Ascending aorta (tissue), 2 donors: Measurements from ENCODE around the gene CA12. TPM values are rescaled to one million over a fixed set of nuclear protein-coding genes. Genes with fewer than 3 reads are reported as not detected.
"Not testable (repeated sequence)": the region's sequence is repeated elsewhere in the genome, so short reads cannot be mapped to it uniquely, and the experiment has no call there.

Experiments
- DNase-seq, 2 donors: peaks; one replicate each; pipeline ENCODE4 v3.0.0-alpha.2; 2019; ENCODE audit warnings: low spot score in 2 of 2
- H3K27ac ChIP-seq, 2 donors: fragments of 200-600 bp; sonication (generic); one replicate each; pipeline ENCODE4 v1.5.1; 2016 to 2017; ENCODE audit warnings: mild to moderate bottlenecking in 1 of 2
- H3K27me3 ChIP-seq: fragments of 200-600 bp; sonication (generic); one replicate; pipeline ENCODE4 v1.5.1; 2017
- H3K36me3 ChIP-seq, 2 donors: fragments of 200-600 bp; sonication (generic); one replicate each; pipeline ENCODE4 v1.5.1; 2016
- H3K4me1 ChIP-seq, 2 donors: fragments of 200-600 bp; sonication (generic); one replicate each; pipeline ENCODE4 v1.5.1; 2016 to 2017; ENCODE audit warnings: mild to moderate bottlenecking in 1 of 2
- H3K4me3 ChIP-seq, 2 donors: fragments of 200-600 bp; sonication (generic); one replicate each; pipeline ENCODE4 v1.5.1; 2016 to 2017; ENCODE audit warnings: mild to moderate bottlenecking in 1 of 2
- H3K9me3 ChIP-seq, 2 donors: fragments of 200-600 bp; sonication (generic); one replicate each; pipeline ENCODE4 v1.5.1; 2016
- CTCF ChIP-seq, 3 experiments: fragments of 200-600 bp in 2 of 3; fragments of 450-650 bp in 1 of 3; sonication (generic) in 2 of 3; IDR thresholded peaks; one replicate each; pipeline ENCODE4 v1.5.1; 2016 to 2019; ENCODE audit warnings: antibody characterized with exemption in 3 of 3, mild to moderate bottlenecking in 1 of 3, moderate library complexity in 1 of 3
- intact Hi-C: fragments of 100-400 bp; cut with DNase I; formaldehyde crosslinking; loops from one replicate; pipeline ENCODE4 v1.15.1; 2023
- total RNA-seq: library from RNA; depleted of rRNA; stranded (reverse); fragments of >200 nt; gene quantifications from one replicate; pipeline ENCODE4 v1.1.0, GENCODE V29; 2016

CA12 gene
- total RNA-seq, 1 donor from 2014 or later = 10.7 TPM

GRCh38 chr15:63321462-63321861 lies 60.2 kb downstream of the CA12 start:
- Histone ChIP-seq H3K4me1 (no peaks in the 10 kb centered on the region), H3K36me3 (no peaks in the 10 kb centered on the region), H3K27ac (no peak overlapping the region), H3K27me3 (no peaks in the 10 kb centered on the region), H3K9me3 (no peaks in the 10 kb centered on the region), H3K4me3 (no peak overlapping the region)
- no peak for TF ChIP-seq CTCF (IDR thresholded peaks at IDR 0.05)
- DNase-seq = no peak
- intact Hi-C loops = no loop called here

- intact Hi-C loops, H3K4me1 ChIP-seq, H3K4me3 ChIP-seq, H3K9me3 ChIP-seq, H3K27ac ChIP-seq, H3K36me3 ChIP-seq, H3K27me3 ChIP-seq, DNase-seq: not testable (repeated sequence)
These were observed 60.7 kb downstream of the CA12 start for GRCh38 chr15:63320981-63321380.

- intact Hi-C loops = not testable (repeated sequence)
These were observed 61.2 kb downstream of the CA12 start for GRCh38 chr15:63320446-63320845.

GRCh38 chr15:63319065-63319464 lies 62.6 kb downstream of the CA12 start:
- intact Hi-C loops = no loop called here
- no peak for TF ChIP-seq CTCF (IDR thresholded peaks at IDR 0.05)
- no peak for DNase-seq

More at GRCh38 chr15:63320446-63320845, 61.2 kb downstream of the CA12 start:
- DNase-seq, H3K4me3 ChIP-seq, H3K4me1 ChIP-seq, H3K27me3 ChIP-seq, H3K27ac ChIP-seq, H3K36me3 ChIP-seq, H3K9me3 ChIP-seq: not testable (repeated sequence)

GRCh38 chr15:63318344-63318743 lies 63.3 kb downstream of the CA12 start:
- Histone ChIP-seq H3K4me1 (no peaks in the 10 kb centered on the region), H3K27ac (no peak overlapping the region), H3K9me3 (no peaks in the 10 kb centered on the region), H3K36me3 (no peaks in the 10 kb centered on the region), H3K4me3 (no peak overlapping the region), H3K27me3 (no peaks in the 10 kb centered on the region)
- intact Hi-C loops = no loop called here
- no peak for TF ChIP-seq CTCF (IDR thresholded peaks at IDR 0.05)
- no peak for DNase-seq

More at GRCh38 chr15:63319065-63319464, 62.6 kb downstream of the CA12 start:
- no peak overlapping the region for H3K27ac ChIP-seq
- H3K9me3 ChIP-seq = no peaks in the 10 kb centered on the region
- H3K4me1 ChIP-seq = no peaks in the 10 kb centered on the region
- no peaks in the 10 kb centered on the region for H3K36me3 ChIP-seq
- no peak overlapping the region for H3K4me3 ChIP-seq
- H3K27me3 ChIP-seq = no peaks in the 10 kb centered on the region

GRCh38 chr15:63314409-63314808 lies 67.2 kb downstream of the CA12 start:
- no peaks in the 10 kb centered on the region for H3K9me3 ChIP-seq
- H3K27ac ChIP-seq = no peak overlapping the region
- no peak for DNase-seq
- TF ChIP-seq CTCF (IDR thresholded peaks at IDR 0.05) = no peak
- intact Hi-C loops = no loop called here
- H3K36me3 ChIP-seq = peaks cover 0 to 4% of the 10 kb centered on the region in 2 donors
- H3K27me3 ChIP-seq = no peaks in the 10 kb centered on the region
- H3K4me3 ChIP-seq = no peak overlapping the region
- no peaks in the 10 kb centered on the region for H3K4me1 ChIP-seq

GRCh38 chr15:63313825-63314224 lies 67.8 kb downstream of the CA12 start:
- Histone ChIP-seq H3K36me3 (peaks cover 0 to 4% of the 10 kb centered on the region in 2 donors), H3K27ac (no peak overlapping the region), H3K9me3 (no peaks in the 10 kb centered on the region), H3K4me1 (no peaks in the 10 kb centered on the region), H3K4me3 (no peak overlapping the region), H3K27me3 (no peaks in the 10 kb centered on the region)
- intact Hi-C loops = no loop called here
- no peak for TF ChIP-seq CTCF (IDR thresholded peaks at IDR 0.05)
- DNase-seq = no peak
